ENCODE measurements around the gene UGT1A8. TPM values are rescaled to one million over a fixed set of nuclear protein-coding genes. Genes with fewer than 3 reads are reported as not detected.
A peak's percentile ranks its signal among the peaks of the same experiment; 100 is the strongest.

UGT1A8 gene
- total RNA-seq, 2 experiments from 2014 or later: not detected

- ChIA-PET CTCF (no interaction called here), POLR2A (no interaction called here)
- H3K27ac Mint-ChIP-seq: no peak overlapping the region
- no peak for ATAC-seq
- no peaks in the 10 kb centered on the region for H3K9me3 Mint-ChIP-seq (ENCODE audit: insufficient read depth)
- no peaks in the 10 kb centered on the region for H3K4me1 Mint-ChIP-seq (ENCODE audit: low read depth)
- no peak for DNase-seq
- no peaks in the 10 kb centered on the region for H3K36me3 Mint-ChIP-seq (ENCODE audit: low read depth)
- H3K4me3 Mint-ChIP-seq: no peak overlapping the region
- H3K27me3 Mint-ChIP-seq (ENCODE audit: low read depth): peaks cover 21% of the 10 kb centered on the region
Observed at GRCh38 chr2:233764761-233765160, 147.3 kb downstream of the UGT1A8 start.

- Mint-ChIP-seq H3K4me1 (ENCODE audit: low read depth) (no peaks in the 10 kb centered on the region), H3K36me3 (ENCODE audit: low read depth) (no peaks in the 10 kb centered on the region), H3K9me3 (ENCODE audit: insufficient read depth) (no peaks in the 10 kb centered on the region), H3K4me3 (no peak overlapping the region), H3K27ac (no peak overlapping the region), H3K27me3 (ENCODE audit: low read depth) (peaks cover 21% of the 10 kb centered on the region)
- POLR2A ChIA-PET: no interaction called here
- DNase-seq: no peak
- CTCF ChIA-PET: no interaction called here
- no peak for ATAC-seq
Observed at GRCh38 chr2:233766416-233766815, 149.0 kb downstream of the UGT1A8 start.

- ChIA-PET CTCF (no interaction called here), POLR2A (no interaction called here)
- no peak overlapping the region for H3K4me3 Mint-ChIP-seq
- no peak for ATAC-seq
- no peaks in the 10 kb centered on the region for H3K9me3 Mint-ChIP-seq (ENCODE audit: insufficient read depth)
- no peaks in the 10 kb centered on the region for H3K36me3 Mint-ChIP-seq (ENCODE audit: low read depth)
- H3K27ac Mint-ChIP-seq: no peak overlapping the region
- no peaks in the 10 kb centered on the region for H3K4me1 Mint-ChIP-seq (ENCODE audit: low read depth)
- peaks cover 19% of the 10 kb centered on the region for H3K27me3 Mint-ChIP-seq (ENCODE audit: low read depth)
- DNase-seq: no peak
Observed at GRCh38 chr2:233768076-233768475, 150.6 kb downstream of the UGT1A8 start.

GRCh38 chr2:233769260-233769659, 151.8 kb downstream of the UGT1A8 start:
- Mint-ChIP-seq H3K27ac (no peak overlapping the region), H3K9me3 (ENCODE audit: insufficient read depth) (no peaks in the 10 kb centered on the region), H3K4me1 (ENCODE audit: low read depth) (no peaks in the 10 kb centered on the region), H3K4me3 (no peak overlapping the region), H3K27me3 (ENCODE audit: low read depth) (peaks cover 9% of the 10 kb centered on the region), H3K36me3 (ENCODE audit: low read depth) (no peaks in the 10 kb centered on the region)
- ChIA-PET CTCF (no interaction called here), POLR2A (no interaction called here)
- DNase-seq: no peak
- no peak for ATAC-seq

GRCh38 chr2:233772153-233772552, 154.7 kb downstream of the UGT1A8 start:
- no peaks in the 10 kb centered on the region for H3K4me1 Mint-ChIP-seq (ENCODE audit: low read depth)
- H3K36me3 Mint-ChIP-seq (ENCODE audit: low read depth): no peaks in the 10 kb centered on the region
- H3K4me3 Mint-ChIP-seq: no peak overlapping the region
- no peaks in the 10 kb centered on the region for H3K9me3 Mint-ChIP-seq (ENCODE audit: insufficient read depth)
- ATAC-seq (no peak), DNase-seq (no peak)
- peaks cover 6% of the 10 kb centered on the region for H3K27me3 Mint-ChIP-seq (ENCODE audit: low read depth)
- CTCF ChIA-PET: no interaction called here
- no peak overlapping the region for H3K27ac Mint-ChIP-seq
- POLR2A ChIA-PET: no interaction called here

- ATAC-seq (no peak), DNase-seq (no peak)
- peaks cover 4% of the 10 kb centered on the region for H3K27me3 Mint-ChIP-seq (ENCODE audit: low read depth)
- no peak overlapping the region for H3K27ac Mint-ChIP-seq
- POLR2A ChIA-PET: no interaction called here
- no peaks in the 10 kb centered on the region for H3K36me3 Mint-ChIP-seq (ENCODE audit: low read depth)
- CTCF ChIA-PET: no interaction called here
- no peaks in the 10 kb centered on the region for H3K4me1 Mint-ChIP-seq (ENCODE audit: low read depth)
- no peaks in the 10 kb centered on the region for H3K9me3 Mint-ChIP-seq (ENCODE audit: insufficient read depth)
- no peak overlapping the region for H3K4me3 Mint-ChIP-seq
Observed at GRCh38 chr2:233772583-233772982, 155.2 kb downstream of the UGT1A8 start.

- ATAC-seq (no peak), DNase-seq (no peak)
- Mint-ChIP-seq H3K27me3 (ENCODE audit: low read depth) (peaks cover under 1% of the 10 kb centered on the region), H3K4me1 (ENCODE audit: low read depth) (no peaks in the 10 kb centered on the region), H3K27ac (no peak overlapping the region), H3K36me3 (ENCODE audit: low read depth) (no peaks in the 10 kb centered on the region), H3K9me3 (ENCODE audit: insufficient read depth) (no peaks in the 10 kb centered on the region), H3K4me3 (no peak overlapping the region)
- ChIA-PET CTCF (no interaction called here), POLR2A (no interaction called here)
Observed at GRCh38 chr2:233773854-233774253, 156.4 kb downstream of the UGT1A8 start.

GRCh38 chr2:233775414-233775813, 158.0 kb downstream of the UGT1A8 start:
- H3K27ac Mint-ChIP-seq: no peak overlapping the region
- H3K36me3 Mint-ChIP-seq (ENCODE audit: low read depth): no peaks in the 10 kb centered on the region
- no peaks in the 10 kb centered on the region for H3K4me1 Mint-ChIP-seq (ENCODE audit: low read depth)
- ATAC-seq: no peak
- DNase-seq: no peak
- no peak overlapping the region for H3K4me3 Mint-ChIP-seq
- H3K27me3 Mint-ChIP-seq (ENCODE audit: low read depth): peaks cover 2% of the 10 kb centered on the region
- H3K9me3 Mint-ChIP-seq (ENCODE audit: insufficient read depth): no peaks in the 10 kb centered on the region
- ChIA-PET CTCF (no interaction called here), POLR2A (no interaction called here)

GRCh38 chr2:233778030-233778429, 160.6 kb downstream of the UGT1A8 start, which contains the start of gene MROH2A:
TSS of gene MROH2A (plus strand) at chr2:233778330. CDS start at chr2:233779359, 1,029 bp downstream.
- Mint-ChIP-seq H3K9me3 (ENCODE audit: insufficient read depth) (no peaks in the 10 kb centered on the region), H3K4me1 (ENCODE audit: low read depth) (no peaks in the 10 kb centered on the region), H3K27me3 (ENCODE audit: low read depth) (peaks cover 17% of the 10 kb centered on the region), H3K27ac (no peak within 1 kb of the TSS), H3K36me3 (ENCODE audit: low read depth) (no peaks in the 10 kb centered on the region), H3K4me3 (no peak within 1 kb of the TSS)
- ATAC-seq (no peak), DNase-seq (no peak)
- CTCF ChIA-PET: no interaction called here
- POLR2A ChIA-PET: interaction anchor here (0.7 kb wide), 1 partner anchor 63 kb away, joined by 3 read pairs; no protein-coding TSS in a partner anchor

GRCh38 chr2:233779722-233780121, 162.3 kb downstream of the UGT1A8 start:
- no peak for DNase-seq
- CTCF ChIA-PET: no interaction called here
- Mint-ChIP-seq H3K36me3 (ENCODE audit: low read depth) (no peaks in the 10 kb centered on the region), H3K4me1 (ENCODE audit: low read depth) (no peaks in the 10 kb centered on the region), H3K9me3 (ENCODE audit: insufficient read depth) (no peaks in the 10 kb centered on the region), H3K27ac (no peak overlapping the region), H3K27me3 (ENCODE audit: low read depth) (peaks cover 19% of the 10 kb centered on the region), H3K4me3 (no peak overlapping the region)
- POLR2A ChIA-PET: no interaction called here
- ATAC-seq: no peak

- CTCF ChIA-PET: no interaction called here
- Mint-ChIP-seq H3K36me3 (ENCODE audit: low read depth) (no peaks in the 10 kb centered on the region), H3K9me3 (ENCODE audit: insufficient read depth) (no peaks in the 10 kb centered on the region)
Observed at GRCh38 chr2:233780771-233781170, 163.3 kb downstream of the UGT1A8 start.

GRCh38 chr2:233789554-233789953, 172.1 kb downstream of the UGT1A8 start:
- Mint-ChIP-seq H3K9me3 (ENCODE audit: insufficient read depth) (no peaks in the 10 kb centered on the region), H3K36me3 (ENCODE audit: low read depth) (no peaks in the 10 kb centered on the region), H3K27me3 (ENCODE audit: low read depth) (no peaks in the 10 kb centered on the region), H3K4me3 (no peak overlapping the region), H3K27ac (no peak overlapping the region), H3K4me1 (ENCODE audit: low read depth) (no peaks in the 10 kb centered on the region)
- ATAC-seq: no peak
- ChIA-PET POLR2A (no interaction called here), CTCF (no interaction called here)
- no peak for DNase-seq

More at GRCh38 chr2:233780771-233781170, 163.3 kb downstream of the UGT1A8 start:
- ATAC-seq (no peak), DNase-seq (no peak)
- H3K27ac Mint-ChIP-seq: no peak overlapping the region
- H3K27me3 Mint-ChIP-seq (ENCODE audit: low read depth): peaks cover 19% of the 10 kb centered on the region
- H3K4me3 Mint-ChIP-seq: no peak overlapping the region
- no peaks in the 10 kb centered on the region for H3K4me1 Mint-ChIP-seq (ENCODE audit: low read depth)
- POLR2A ChIA-PET: no interaction called here

- Mint-ChIP-seq H3K27me3 (ENCODE audit: low read depth) (no peaks in the 10 kb centered on the region), H3K4me3 (no peak overlapping the region), H3K9me3 (ENCODE audit: insufficient read depth) (no peaks in the 10 kb centered on the region), H3K36me3 (ENCODE audit: low read depth) (no peaks in the 10 kb centered on the region), H3K4me1 (ENCODE audit: low read depth) (no peaks in the 10 kb centered on the region), H3K27ac (no peak overlapping the region)
- DNase-seq: peak; percentile 4
- ATAC-seq: no peak
- ChIA-PET POLR2A (no interaction called here), CTCF (interaction anchor here (0.7 kb wide), 1 partner anchor 227 kb away, joined by 3 read pairs; no protein-coding TSS in a partner anchor)
Observed at GRCh38 chr2:233791151-233791882, 173.9 kb downstream of the UGT1A8 start.
